Stimulated activated naive CD8-positive, alpha-beta T cell treated with anti-CD3 and anti-CD28 coated beads, Interleukin-15, amount 100 ng/mL, for 72 hours (primary cell): ENCODE data around the gene LINC01488.

Experiments
- ATAC-seq: fragments of 150-1000 bp; cut with Tn5 transposase; 2 replicates; pipeline ENCODE4 v1.10.0; 2021; ENCODE audit warnings: mild to moderate bottlenecking, moderate library complexity
- DNase-seq, 2 donors: peaks; one replicate each; pipeline ENCODE4 v3.0.0; 2021 to 2022
- H3K27ac Mint-ChIP-seq, 2 donors: one replicate each; pipeline ENCODE4 v1.8.0; 2022; ENCODE audit warnings: mild to moderate bottlenecking in 2 of 2, mixed read lengths in 2 of 2, moderate library complexity in 2 of 2
- H3K27me3 Mint-ChIP-seq: one replicate; pipeline ENCODE4 v1.8.0; 2022; ENCODE audit warnings: mixed read lengths
- H3K4me1 Mint-ChIP-seq: one replicate; pipeline ENCODE4 v1.8.0; 2022; ENCODE audit warnings: mild to moderate bottlenecking, mixed read lengths
- H3K4me3 Mint-ChIP-seq, 2 donors: one replicate each; pipeline ENCODE4 v1.8.0; 2022; ENCODE audit warnings: mild to moderate bottlenecking in 2 of 2, mixed read lengths in 2 of 2, moderate library complexity in 1 of 2
- H3K9me3 Mint-ChIP-seq, 2 donors: one replicate each; pipeline ENCODE4 v1.8.0; 2022; ENCODE audit warnings: mixed read lengths in 2 of 2

Gene LINC01488

DNA sequence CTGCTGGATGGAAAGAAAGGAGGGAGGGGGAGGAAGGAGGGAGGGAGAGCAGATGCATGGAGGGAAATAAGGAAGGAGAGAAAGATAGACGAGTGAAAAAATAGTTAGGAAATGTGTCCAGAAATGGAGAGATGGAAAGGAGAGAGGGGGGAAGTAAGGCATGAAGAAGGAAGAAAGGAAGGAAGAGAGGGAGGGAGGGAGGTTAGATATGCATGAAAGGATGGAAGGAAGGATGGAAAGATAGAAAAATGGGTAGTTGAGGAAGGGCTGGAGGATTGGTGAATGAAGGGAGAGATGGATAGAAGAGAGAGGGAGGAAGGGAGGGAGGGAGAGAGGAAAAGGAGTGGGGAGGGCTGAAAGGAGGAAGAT is 19.6 kb downstream of the LINC01488 start:
- Mint-ChIP-seq H3K9me3 (peaks cover 0 to 3% of the 10 kb centered on the region in 2 donors), H3K27me3 (peaks cover 7% of the 10 kb centered on the region), H3K27ac (no peak overlapping the region), H3K4me3 (no peak overlapping the region), H3K4me1 (peaks cover 13% of the 10 kb centered on the region)
- DNase-seq = no peak
- no peak for ATAC-seq

DNA sequence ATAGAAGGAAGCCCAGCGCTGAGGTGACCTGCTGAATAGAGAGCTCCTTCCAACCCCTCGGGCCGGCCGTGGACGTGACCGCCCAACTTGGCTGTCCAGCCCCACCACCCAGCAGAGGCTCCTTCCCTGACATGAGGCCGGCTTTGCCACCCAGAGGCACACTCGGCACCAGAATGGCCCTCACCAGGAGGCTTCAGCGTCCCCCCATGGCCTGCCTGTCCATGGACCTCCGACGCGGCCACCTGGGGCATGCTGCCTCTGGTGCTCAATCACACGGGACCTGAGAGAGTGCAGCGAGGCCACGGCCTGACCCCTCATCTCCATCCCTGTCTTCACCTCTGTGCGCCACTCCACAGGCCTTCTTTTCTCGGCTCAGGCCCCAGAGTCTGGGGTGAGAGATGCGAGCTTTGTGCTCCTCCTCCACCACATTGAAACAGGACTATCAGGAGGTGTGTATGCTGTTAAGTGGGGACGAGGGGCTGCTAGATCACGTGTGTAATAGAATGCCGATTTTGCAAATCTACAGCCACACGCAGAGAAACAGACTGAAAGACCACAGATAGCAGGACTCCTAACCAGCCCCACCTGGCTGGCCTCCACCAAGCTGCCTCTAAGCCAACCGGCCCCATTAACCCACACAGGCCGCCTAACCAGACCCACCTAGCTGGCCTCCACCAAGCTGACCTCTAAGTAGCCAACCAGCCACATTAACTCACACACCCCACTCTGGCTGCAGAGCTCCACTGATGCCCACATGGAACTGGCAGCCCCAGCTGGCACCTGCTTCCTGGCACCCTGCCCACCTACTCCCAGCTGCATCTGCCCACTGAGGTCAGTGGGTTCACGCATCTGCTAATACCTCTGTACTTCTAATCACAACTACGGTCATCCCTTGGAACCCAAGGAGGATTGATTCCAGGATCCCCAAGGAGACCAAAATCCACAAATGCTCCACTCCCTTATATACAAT is 20.7 kb downstream of the LINC01488 start:
- ATAC-seq (no peak), DNase-seq (no peak)
- Mint-ChIP-seq H3K27me3 (peaks cover 7% of the 10 kb centered on the region), H3K27ac (no peak overlapping the region), H3K9me3 (peaks cover 0 to 9% of the 10 kb centered on the region in 2 donors), H3K4me1 (peaks cover 13% of the 10 kb centered on the region), H3K4me3 (no peak overlapping the region)

- H3K9me3 Mint-ChIP-seq = peaks cover 0 to 9% of the 10 kb centered on the region in 2 donors
- DNase-seq = no peak
- ATAC-seq = no peak
- peaks cover 17% of the 10 kb centered on the region for H3K4me1 Mint-ChIP-seq
- H3K4me3 Mint-ChIP-seq = no peak overlapping the region
- H3K27me3 Mint-ChIP-seq = peaks cover 7% of the 10 kb centered on the region
- H3K27ac Mint-ChIP-seq = peak overlapping the region in 1 of 2 donors; percentile 57
Observed at GRCh38 chr11:69504127-69504526, 22.7 kb downstream of the LINC01488 start.

DNA sequence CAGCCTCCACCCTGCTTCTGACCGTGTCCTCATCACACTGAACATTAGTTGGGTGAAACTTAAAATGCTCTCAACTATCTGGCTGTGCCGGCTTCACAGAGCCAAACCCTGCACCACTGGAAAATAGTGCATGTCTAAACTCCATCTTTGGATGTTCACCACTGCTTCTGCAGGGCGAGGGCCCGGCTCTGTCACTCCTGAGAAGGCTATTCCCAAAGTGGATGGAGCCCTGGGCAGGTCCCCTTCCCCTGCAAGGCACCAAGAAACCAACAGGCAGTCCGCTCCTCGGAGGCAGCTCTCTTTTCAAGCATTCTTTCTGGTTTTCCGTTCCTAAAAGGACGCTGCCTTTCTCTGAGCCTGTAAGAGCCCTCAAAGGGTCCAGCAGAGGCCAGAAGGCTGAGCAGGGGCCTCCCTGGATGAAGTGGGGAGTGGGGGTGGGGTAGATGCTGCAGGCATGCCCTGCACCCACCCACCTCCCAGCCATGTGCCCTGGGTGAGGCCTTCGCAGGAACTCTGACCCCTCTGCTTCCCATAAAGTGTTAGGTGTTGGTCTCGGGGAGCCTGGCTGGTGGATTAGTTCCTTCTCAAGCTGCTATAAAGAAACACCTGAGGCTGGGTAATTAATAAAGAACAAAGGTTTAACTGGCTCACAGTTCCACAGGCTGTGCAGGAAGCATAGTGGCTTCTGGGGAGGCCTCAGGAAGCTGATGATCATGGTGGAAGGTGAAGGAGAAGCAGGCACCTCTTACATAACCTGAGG is 23.3 kb downstream of the LINC01488 start:
- H3K27ac Mint-ChIP-seq = no peak overlapping the region
- ATAC-seq = no peak
- H3K9me3 Mint-ChIP-seq = peaks cover 0 to 9% of the 10 kb centered on the region in 2 donors
- no peak for DNase-seq
- no peak overlapping the region for H3K4me3 Mint-ChIP-seq
- peaks cover 21% of the 10 kb centered on the region for H3K4me1 Mint-ChIP-seq
- peaks cover 7% of the 10 kb centered on the region for H3K27me3 Mint-ChIP-seq

DNA sequence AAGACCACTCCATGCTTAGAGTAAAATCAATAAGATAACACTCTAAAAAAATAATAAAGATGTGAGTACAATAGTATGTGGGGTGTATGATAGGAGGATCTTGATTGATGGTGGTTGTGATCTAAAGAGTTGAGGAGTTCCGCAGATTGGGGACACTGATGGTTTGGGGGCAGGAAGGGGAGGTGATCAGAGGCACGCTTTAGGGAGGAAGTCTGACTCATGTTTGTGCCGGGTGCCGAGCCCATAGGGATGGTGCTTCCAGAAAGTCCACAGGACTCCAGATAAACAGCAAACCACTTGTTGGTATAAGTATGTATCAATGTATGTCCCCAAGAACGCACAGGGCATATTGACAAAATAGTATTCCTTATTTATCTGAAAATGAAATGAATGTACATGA is 27.5 kb downstream of the LINC01488 start:
- DNase-seq (no peak), ATAC-seq (no peak)
- H3K4me3 Mint-ChIP-seq = no peak overlapping the region
- H3K27ac Mint-ChIP-seq = no peak overlapping the region
- H3K4me1 Mint-ChIP-seq = peaks cover 15% of the 10 kb centered on the region
- H3K27me3 Mint-ChIP-seq = no peaks in the 10 kb centered on the region
- H3K9me3 Mint-ChIP-seq = peaks cover 0 to 9% of the 10 kb centered on the region in 2 donors

DNA sequence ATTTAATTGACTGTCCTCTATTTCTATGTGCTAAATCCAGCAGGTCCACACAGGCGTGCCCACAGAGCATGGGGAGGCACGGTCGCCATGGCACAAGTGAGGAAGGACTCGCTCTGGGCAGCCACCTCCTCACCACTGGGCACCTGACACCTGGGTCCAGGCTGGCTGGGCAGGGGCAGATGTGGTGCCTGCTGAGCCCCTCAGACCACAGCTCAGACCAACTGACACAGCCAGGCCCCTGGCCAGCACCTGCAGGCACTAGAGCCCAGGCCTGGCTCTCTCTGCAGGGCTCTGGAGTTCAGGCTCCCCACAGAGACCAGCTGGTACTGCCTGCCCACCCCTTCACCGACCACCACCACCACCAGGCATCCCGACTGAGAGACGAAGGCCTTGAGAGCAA is 27.9 kb downstream of the LINC01488 start:
- no peak overlapping the region for H3K4me3 Mint-ChIP-seq
- DNase-seq (no peak), ATAC-seq (no peak)
- no peaks in the 10 kb centered on the region for H3K27me3 Mint-ChIP-seq
- peaks cover 15% of the 10 kb centered on the region for H3K4me1 Mint-ChIP-seq
- peaks cover 0 to 9% of the 10 kb centered on the region in 2 donors for H3K9me3 Mint-ChIP-seq
- no peak overlapping the region for H3K27ac Mint-ChIP-seq

DNA sequence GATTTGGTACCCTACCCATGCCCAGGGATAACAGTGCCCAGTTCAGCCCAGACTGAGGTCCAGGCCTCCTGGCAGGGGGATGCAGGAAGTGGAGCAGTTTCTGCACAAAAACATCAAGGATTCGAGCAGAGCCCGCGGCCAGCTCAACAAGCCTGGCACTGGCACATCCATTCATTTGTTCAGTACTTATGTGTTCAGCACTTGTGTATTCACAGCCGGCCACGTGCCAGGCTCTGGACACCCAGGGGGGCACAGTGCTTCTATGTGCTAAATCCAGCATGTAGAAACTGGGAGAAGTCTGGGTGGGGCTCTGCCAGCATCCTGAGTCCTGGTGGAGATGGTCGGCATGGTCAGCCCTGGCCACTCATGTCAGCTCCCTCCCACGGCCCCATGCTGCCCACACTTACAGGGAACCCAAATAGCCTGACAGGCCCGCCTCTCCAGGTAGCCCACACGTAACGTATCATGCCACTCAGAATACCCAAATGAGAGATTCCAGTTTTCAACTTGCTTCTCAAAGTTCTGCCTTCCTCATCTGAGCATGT is 28.5 kb downstream of the LINC01488 start:
- ATAC-seq (no peak), DNase-seq (no peak)
- H3K4me1 Mint-ChIP-seq = peaks cover 15% of the 10 kb centered on the region
- H3K27me3 Mint-ChIP-seq = no peaks in the 10 kb centered on the region
- H3K27ac Mint-ChIP-seq = peak overlapping the region in 1 of 2 donors; percentile 22
- H3K4me3 Mint-ChIP-seq = no peak overlapping the region
- peaks cover 0 to 9% of the 10 kb centered on the region in 2 donors for H3K9me3 Mint-ChIP-seq

GRCh38 chr11:69510471-69511357 is 29.3 kb downstream of the LINC01488 start:
- ATAC-seq (no peak), DNase-seq (no peak)
- H3K27me3 Mint-ChIP-seq = no peaks in the 10 kb centered on the region
- H3K4me3 Mint-ChIP-seq = no peak overlapping the region
- peak overlapping the region in 1 of 2 donors; percentile 22 for H3K27ac Mint-ChIP-seq
- H3K4me1 Mint-ChIP-seq = peaks cover 15% of the 10 kb centered on the region
- peaks cover 3 to 14% of the 10 kb centered on the region in 2 donors for H3K9me3 Mint-ChIP-seq

DNA sequence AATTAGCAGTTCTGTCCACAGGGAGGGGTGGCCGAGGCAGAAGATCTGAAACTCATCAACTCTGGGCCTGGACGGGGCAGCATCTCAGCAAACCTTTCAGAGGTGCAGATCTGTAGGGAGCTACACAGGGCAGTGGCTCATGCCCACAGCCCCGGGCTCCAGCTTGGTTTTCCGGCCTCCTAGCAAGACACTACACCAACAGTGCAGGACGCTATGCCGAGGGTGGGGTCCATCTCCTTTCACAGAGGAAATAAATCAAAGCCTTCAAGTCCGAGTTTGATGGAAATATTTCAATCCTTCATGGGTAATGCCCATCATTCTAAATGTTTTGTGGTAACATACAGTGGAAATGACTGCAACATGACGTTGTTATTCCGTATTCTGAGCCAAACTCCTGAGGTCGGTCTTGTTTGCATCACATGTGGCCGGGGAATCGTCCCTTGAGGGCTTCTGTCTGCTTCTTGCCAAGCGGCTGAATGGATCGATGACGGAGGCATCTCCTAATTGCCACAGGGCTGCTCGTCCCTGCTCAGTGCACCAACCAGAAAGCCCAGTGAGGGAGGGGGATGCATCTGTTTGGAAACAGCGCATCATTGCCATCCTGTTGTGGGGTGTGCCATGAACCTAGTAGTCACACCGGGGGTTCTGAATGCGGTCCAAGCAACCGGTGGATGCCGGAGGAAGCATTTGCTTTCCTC is 30.0 kb downstream of the LINC01488 start:
- no peak for ATAC-seq
- no peak for DNase-seq
- H3K4me3 Mint-ChIP-seq = no peak overlapping the region
- peaks cover 5 to 12% of the 10 kb centered on the region in 2 donors for H3K9me3 Mint-ChIP-seq
- peak overlapping the region in 1 of 2 donors; percentile 85 for H3K27ac Mint-ChIP-seq
- H3K4me1 Mint-ChIP-seq = peaks cover 15% of the 10 kb centered on the region
- H3K27me3 Mint-ChIP-seq = peaks cover under 1% of the 10 kb centered on the region

DNA sequence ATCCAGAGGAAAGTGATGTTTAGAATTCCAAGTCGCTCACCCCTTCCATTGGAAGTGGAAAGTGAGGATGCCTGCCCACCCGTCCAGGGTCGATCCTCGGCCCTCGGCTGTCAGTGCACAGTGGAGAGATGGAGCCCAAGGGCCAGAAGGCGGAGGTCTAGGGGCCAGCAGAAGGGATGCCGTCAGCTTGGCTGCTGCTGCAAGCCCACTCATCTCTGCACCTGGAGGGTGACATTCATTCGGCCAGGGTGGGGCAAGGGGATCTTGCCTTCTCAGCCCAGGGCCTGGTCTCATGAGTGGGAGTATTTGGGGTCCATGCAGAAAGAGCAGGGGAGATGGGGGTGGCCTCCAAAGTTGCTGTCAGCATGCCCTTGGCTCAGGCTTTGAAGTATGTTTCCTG is 30.7 kb downstream of the LINC01488 start:
- Mint-ChIP-seq H3K27ac (peak overlapping the region in 1 of 2 donors; percentile 85), H3K9me3 (peaks cover 9 to 16% of the 10 kb centered on the region in 2 donors), H3K27me3 (peaks cover 7% of the 10 kb centered on the region), H3K4me1 (peaks cover 15% of the 10 kb centered on the region), H3K4me3 (no peak overlapping the region)
- ATAC-seq (no peak), DNase-seq (no peak)

DNA sequence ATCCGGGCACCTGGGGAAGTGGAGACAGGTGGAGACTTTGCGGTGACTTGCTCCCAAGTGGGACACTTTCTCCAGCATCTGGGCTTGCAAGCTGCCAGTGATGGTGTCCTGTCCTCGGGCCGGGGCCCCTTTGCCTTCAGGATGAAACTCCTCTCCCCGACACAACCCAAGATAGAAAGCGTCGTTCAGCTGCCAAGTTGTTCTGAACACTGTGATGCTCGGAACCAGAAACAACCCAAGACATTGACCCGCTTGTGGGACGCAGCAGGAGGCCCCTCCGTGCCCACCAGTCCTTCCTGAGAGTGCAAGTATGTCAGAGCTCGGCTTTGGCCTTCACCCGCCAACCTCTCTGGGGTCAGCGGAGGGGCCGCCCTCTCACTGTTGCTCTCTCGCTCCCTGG is 31.3 kb downstream of the LINC01488 start:
- ATAC-seq = no peak
- Mint-ChIP-seq H3K9me3 (peaks cover 12 to 19% of the 10 kb centered on the region in 2 donors), H3K4me1 (peaks cover 15% of the 10 kb centered on the region), H3K27ac (no peak overlapping the region), H3K4me3 (no peak overlapping the region), H3K27me3 (peaks cover 11% of the 10 kb centered on the region)
- DNase-seq = no peak

- peaks cover 13 to 21% of the 10 kb centered on the region in 2 donors for H3K9me3 Mint-ChIP-seq
- H3K27me3 Mint-ChIP-seq = peaks cover 11% of the 10 kb centered on the region
- ATAC-seq = no peak
- H3K27ac Mint-ChIP-seq = no peak overlapping the region
- peaks cover 14% of the 10 kb centered on the region for H3K4me1 Mint-ChIP-seq
- DNase-seq = no peak
- no peak overlapping the region for H3K4me3 Mint-ChIP-seq
Observed at GRCh38 chr11:69513196-69513595, 31.7 kb downstream of the LINC01488 start.

- ATAC-seq (no peak), DNase-seq (no peak)
- peaks cover 9% of the 10 kb centered on the region for H3K4me1 Mint-ChIP-seq
- no peak overlapping the region for H3K27ac Mint-ChIP-seq
- peaks cover 18 to 27% of the 10 kb centered on the region in 2 donors for H3K9me3 Mint-ChIP-seq
- H3K27me3 Mint-ChIP-seq = peaks cover 16% of the 10 kb centered on the region
- no peak overlapping the region for H3K4me3 Mint-ChIP-seq
Observed at GRCh38 chr11:69513663-69514224, 32.3 kb downstream of the LINC01488 start.

DNA sequence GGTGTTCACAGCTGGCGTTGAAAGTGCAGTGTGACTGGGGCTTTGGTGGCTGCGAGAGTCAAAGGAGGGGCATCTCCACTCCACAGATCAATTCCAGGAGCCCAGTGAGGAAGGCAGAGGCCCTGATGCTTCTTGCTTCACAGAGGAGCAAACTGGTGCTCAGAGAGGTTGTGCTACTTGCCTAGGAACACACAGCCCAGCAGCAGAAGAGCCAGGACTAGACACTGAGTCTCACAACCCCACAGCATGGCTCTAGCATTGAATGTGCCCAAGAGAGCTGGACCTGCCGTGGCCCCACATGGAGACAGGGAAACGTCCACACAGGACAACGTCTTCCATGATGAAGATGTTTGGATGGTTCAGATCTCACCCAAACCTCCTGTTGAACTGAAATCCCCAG is 33.3 kb downstream of the LINC01488 start:
- DNase-seq (no peak), ATAC-seq (no peak)
- Mint-ChIP-seq H3K4me1 (no peaks in the 10 kb centered on the region), H3K27me3 (peaks cover 24% of the 10 kb centered on the region), H3K4me3 (no peak overlapping the region), H3K27ac (no peak overlapping the region), H3K9me3 (peaks cover 21 to 34% of the 10 kb centered on the region in 2 donors)
